Astrocyte (in vitro differentiated cells and primary cell): ENCODE measurements around the gene EPB41. TPM values are rescaled to one million over a fixed set of nuclear protein-coding genes. Genes with fewer than 3 reads are reported as not detected.
"Not testable (repeated sequence)": the region's sequence is repeated elsewhere in the genome, so short reads cannot be mapped to it uniquely, and the experiment has no call there.

Source experiments
- DNase-seq: peaks from one replicate; pipeline ENCODE4 v3.0.0-alpha.2; 2010; ENCODE audit warnings: low read depth
- FAIRE-seq: peaks from 2 replicates; lab custom pipeline; 2011; peaks lifted over from hg19 to GRCh38; lab: Jason Lieb, UNC
- H2AFZ ChIP-seq: 2 replicates; pipeline ENCODE4 v1.6.0; 2012; ENCODE audit warnings: low read depth, low read length, inconsistent platforms
- H3K27ac ChIP-seq: 2 replicates; pipeline ENCODE4 v1.5.1; 2011; ENCODE audit warnings: low read depth, low read length, inconsistent platforms
- H3K27me3 ChIP-seq: 2 replicates; pipeline ENCODE4 v1.6.0; 2011; ENCODE audit warnings: low read length, inconsistent platforms; ENCODE audit not compliant: insufficient read depth
- H3K36me3 ChIP-seq: 2 replicates; pipeline ENCODE4 v1.5.1; 2011; ENCODE audit warnings: low read length, inconsistent platforms; ENCODE audit not compliant: insufficient read depth
- H3K4me1 ChIP-seq: 2 replicates; pipeline ENCODE4 v1.5.1; 2011; ENCODE audit warnings: low read length, inconsistent platforms; ENCODE audit not compliant: insufficient read depth
- H3K4me2 ChIP-seq: 2 replicates; pipeline ENCODE4 v1.6.0; 2012; ENCODE audit warnings: low read length, inconsistent platforms
- H3K4me3 ChIP-seq: 2 replicates; pipeline ENCODE4 v1.5.1; 2011; ENCODE audit warnings: low read depth, mild to moderate bottlenecking, low read length, inconsistent platforms; ENCODE audit not compliant: insufficient read depth
- H3K79me2 ChIP-seq: 2 replicates; pipeline ENCODE4 v1.6.0; 2012; ENCODE audit warnings: mild to moderate bottlenecking, low read length, inconsistent platforms; ENCODE audit not compliant: insufficient read depth
- H3K9ac ChIP-seq: 2 replicates; pipeline ENCODE4 v1.6.0; 2012; ENCODE audit warnings: mild to moderate bottlenecking, low read length, inconsistent platforms
- H3K9me3 ChIP-seq: 2 replicates; pipeline ENCODE4 v1.5.1; 2012; ENCODE audit warnings: low read depth, mild to moderate bottlenecking, low read length, inconsistent platforms; ENCODE audit not compliant: insufficient read depth
- H4K20me1 ChIP-seq: 2 replicates; pipeline ENCODE4 v1.6.0; 2012; ENCODE audit warnings: low read length, inconsistent platforms; ENCODE audit not compliant: insufficient read depth
- H3K27ac Mint-ChIP-seq: one replicate; pipeline ENCODE4 v1.8.0; 2021; ENCODE audit warnings: mild to moderate bottlenecking, mixed read lengths; ENCODE audit not compliant: unreplicated experiment
- H3K27me3 Mint-ChIP-seq: one replicate; pipeline ENCODE4 v1.8.0; 2021; ENCODE audit warnings: low read depth, mixed read lengths; ENCODE audit not compliant: unreplicated experiment
- H3K36me3 Mint-ChIP-seq: one replicate; pipeline ENCODE4 v1.8.0; 2021; ENCODE audit warnings: low read depth, mixed read lengths; ENCODE audit not compliant: unreplicated experiment
- H3K4me1 Mint-ChIP-seq: one replicate; pipeline ENCODE4 v1.8.0; 2021; ENCODE audit warnings: low read depth, mixed read lengths; ENCODE audit not compliant: unreplicated experiment
- H3K4me3 Mint-ChIP-seq: one replicate; pipeline ENCODE4 v1.8.0; 2021; ENCODE audit warnings: mild to moderate bottlenecking, moderate library complexity, mixed read lengths; ENCODE audit not compliant: unreplicated experiment
- H3K9me3 Mint-ChIP-seq: one replicate; pipeline ENCODE4 v1.8.0; 2021; ENCODE audit warnings: mild to moderate bottlenecking, mixed read lengths; ENCODE audit not compliant: unreplicated experiment
- CTCF ChIP-seq: IDR thresholded peaks from 2 replicates; pipeline ENCODE4 v1.5.1; 2011; ENCODE audit warnings: low read depth, mild to moderate bottlenecking, inconsistent platforms, low read length, moderate library complexity; ENCODE audit not compliant: insufficient read depth
- EZH2 ChIP-seq: IDR thresholded peaks from 2 replicates; pipeline ENCODE4 v1.6.1; 2012; ENCODE audit warnings: mild to moderate bottlenecking, low read length, inconsistent platforms; ENCODE audit not compliant: insufficient read depth
- total RNA-seq: library from RNA; stranded (reverse); gene quantifications from 2 replicates; pipeline ENCODE4 v1.2.1, GENCODE V29; 2021

Gene EPB41
- total RNA-seq, 1 donor from 2014 or later: 13.9 TPM

- Histone ChIP-seq H3K4me1 (no peaks in the 10 kb centered on the region), H3K27me3 (no peaks in the 10 kb centered on the region), H3K79me2 (no peaks in the 10 kb centered on the region), H3K36me3 (no peaks in the 10 kb centered on the region), H3K9me3 (no peaks in the 10 kb centered on the region), H3K9ac (no peak overlapping the region), H3K4me2 (no peak overlapping the region), H4K20me1 (no peaks in the 10 kb centered on the region), H3K4me3 (no peak overlapping the region), H3K27ac (no peak overlapping the region), H2AFZ (no peak overlapping the region)
- FAIRE-seq (no peak), DNase-seq (no peak)
- TF ChIP-seq CTCF (no peak), EZH2 (no peak)
- Mint-ChIP-seq H3K9me3 (no peaks in the 10 kb centered on the region), H3K27me3 (no peaks in the 10 kb centered on the region), H3K4me3 (no peak overlapping the region), H3K36me3 (no peaks in the 10 kb centered on the region), H3K4me1 (no peaks in the 10 kb centered on the region), H3K27ac (no peak overlapping the region)
These were observed 129.1 kb downstream of the EPB41 start for GRCh38 chr1:29043274-29043965.

DNA sequence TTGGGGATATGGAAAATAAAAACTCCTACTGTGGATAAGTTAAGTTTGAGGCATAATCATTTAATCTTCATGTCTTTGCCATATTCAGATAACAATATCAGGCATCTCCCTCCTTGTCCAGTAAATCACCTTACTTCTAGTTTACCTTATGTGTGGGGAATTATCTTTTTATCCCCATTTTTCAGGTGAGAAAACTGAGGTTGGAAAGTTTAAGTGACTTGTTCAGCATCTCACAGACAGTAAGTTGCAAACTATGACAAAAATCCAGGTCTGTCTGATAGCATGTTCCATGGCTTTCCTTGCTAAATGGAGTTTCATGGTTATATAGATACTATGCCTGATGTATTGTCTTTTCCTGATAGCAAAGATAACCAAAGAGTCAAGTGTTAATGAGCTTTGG lies 129.6 kb downstream of the EPB41 start:
- H3K27me3 Mint-ChIP-seq: no peaks in the 10 kb centered on the region
- Histone ChIP-seq H3K27me3 (no peaks in the 10 kb centered on the region), H3K9me3 (no peaks in the 10 kb centered on the region), H4K20me1 (no peaks in the 10 kb centered on the region), H3K36me3 (no peaks in the 10 kb centered on the region), H3K79me2 (no peaks in the 10 kb centered on the region), H3K4me2 (no peak overlapping the region), H3K27ac (no peak overlapping the region), H2AFZ (no peak overlapping the region), H3K9ac (no peak overlapping the region), H3K4me1 (no peaks in the 10 kb centered on the region), H3K4me3 (no peak overlapping the region)
- H3K27ac Mint-ChIP-seq: no peak overlapping the region
- no peak for FAIRE-seq
- H3K4me3 Mint-ChIP-seq: no peak overlapping the region
- no peak for DNase-seq
- TF ChIP-seq CTCF (no peak), EZH2 (no peak)
- H3K4me1 Mint-ChIP-seq: no peaks in the 10 kb centered on the region
- no peaks in the 10 kb centered on the region for H3K36me3 Mint-ChIP-seq
- no peaks in the 10 kb centered on the region for H3K9me3 Mint-ChIP-seq

DNA sequence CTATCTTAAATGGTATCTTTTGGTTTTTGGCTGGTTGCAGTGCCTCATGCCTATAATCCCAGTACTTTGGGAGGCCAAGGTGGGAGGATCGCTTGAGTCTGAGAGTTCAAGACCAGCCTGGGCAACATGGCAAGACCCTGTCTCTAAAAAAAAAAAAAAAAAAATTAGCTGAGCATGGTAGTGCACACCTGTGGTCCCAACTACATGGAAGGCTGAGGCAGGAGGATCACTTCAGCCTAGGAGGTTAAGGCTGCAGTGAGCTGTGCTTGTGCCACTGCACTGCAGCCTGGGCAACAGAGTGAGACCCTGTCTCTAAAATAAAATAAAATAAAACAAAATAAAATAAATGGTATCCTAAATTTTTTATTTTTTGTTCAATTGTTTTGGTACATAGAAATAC lies 131.3 kb downstream of the EPB41 start:
- H3K9me3 ChIP-seq, H4K20me1 ChIP-seq, H2AFZ ChIP-seq, H3K27me3 Mint-ChIP-seq, H3K4me1 ChIP-seq, H3K4me3 Mint-ChIP-seq, FAIRE-seq, H3K4me3 ChIP-seq, H3K36me3 ChIP-seq, H3K27me3 ChIP-seq, H3K9me3 Mint-ChIP-seq, H3K79me2 ChIP-seq, H3K36me3 Mint-ChIP-seq, H3K4me1 Mint-ChIP-seq, H3K9ac ChIP-seq, H3K4me2 ChIP-seq, DNase-seq, H3K27ac ChIP-seq, H3K27ac Mint-ChIP-seq: not testable (repeated sequence)
